Activated naive CD4-positive, alpha-beta T cell treated with anti-CD3 and anti-CD28 coated beads, Interleukin-2, amount 50 U/mL, for 24 hours (primary cell): ENCODE results near the gene CFAP69.

Experiments used
- H3K27ac Mint-ChIP-seq: one replicate; pipeline ENCODE4 v1.8.0; 2021; ENCODE audit warnings: mild to moderate bottlenecking, mixed read lengths
- H3K27me3 Mint-ChIP-seq: one replicate; pipeline ENCODE4 v1.8.0; 2021; ENCODE audit warnings: mixed read lengths
- H3K36me3 Mint-ChIP-seq: one replicate; pipeline ENCODE4 v1.8.0; 2021; ENCODE audit warnings: mixed read lengths
- H3K4me1 Mint-ChIP-seq: one replicate; pipeline ENCODE4 v1.8.0; 2021; ENCODE audit warnings: mixed read lengths
- H3K4me3 Mint-ChIP-seq: one replicate; pipeline ENCODE4 v1.8.0; 2021; ENCODE audit warnings: mild to moderate bottlenecking, mixed read lengths
- H3K9me3 Mint-ChIP-seq: one replicate; pipeline ENCODE4 v1.8.0; 2021; ENCODE audit warnings: mixed read lengths

The CFAP69 gene, protein sequence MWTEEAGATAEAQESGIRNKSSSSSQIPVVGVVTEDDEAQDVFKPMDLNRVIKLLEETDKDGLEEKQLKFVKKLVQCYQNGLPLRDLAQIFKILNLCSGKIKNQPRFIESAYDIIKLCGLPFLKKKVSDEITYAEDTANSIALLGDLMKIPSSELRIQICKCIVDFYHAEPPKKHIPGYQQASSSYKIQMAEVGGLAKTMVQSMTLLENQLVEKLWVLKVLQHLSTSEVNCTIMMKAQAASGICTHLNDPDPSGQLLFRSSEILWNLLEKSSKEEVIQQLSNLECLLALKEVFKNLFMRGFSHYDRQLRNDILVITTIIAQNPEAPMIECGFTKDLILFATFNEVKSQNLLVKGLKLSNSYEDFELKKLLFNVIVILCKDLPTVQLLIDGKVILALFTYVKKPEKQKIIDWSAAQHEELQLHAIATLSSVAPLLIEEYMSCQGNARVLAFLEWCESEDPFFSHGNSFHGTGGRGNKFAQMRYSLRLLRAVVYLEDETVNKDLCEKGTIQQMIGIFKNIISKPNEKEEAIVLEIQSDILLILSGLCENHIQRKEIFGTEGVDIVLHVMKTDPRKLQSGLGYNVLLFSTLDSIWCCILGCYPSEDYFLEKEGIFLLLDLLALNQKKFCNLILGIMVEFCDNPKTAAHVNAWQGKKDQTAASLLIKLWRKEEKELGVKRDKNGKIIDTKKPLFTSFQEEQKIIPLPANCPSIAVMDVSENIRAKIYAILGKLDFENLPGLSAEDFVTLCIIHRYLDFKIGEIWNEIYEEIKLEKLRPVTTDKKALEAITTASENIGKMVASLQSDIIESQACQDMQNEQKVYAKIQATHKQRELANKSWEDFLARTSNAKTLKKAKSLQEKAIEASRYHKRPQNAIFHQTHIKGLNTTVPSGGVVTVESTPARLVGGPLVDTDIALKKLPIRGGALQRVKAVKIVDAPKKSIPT

GRCh38 chr7:90244909-90245851 lies at the start of gene CFAP69:
Gene CFAP69, plus strand, starts transcription at chr7:90245174. Its CDS starts 251 bp downstream, at chr7:90245425.
- H3K9me3 Mint-ChIP-seq, result no peaks in the 10 kb centered on the region
- peak within 1 kb of the TSS; percentile 62 for H3K27ac Mint-ChIP-seq
- H3K27me3 Mint-ChIP-seq, result peaks cover 24% of the 10 kb centered on the region

GRCh38 chr7:90201500-90202195 lies 43.3 kb upstream of the CFAP69 start:
- Mint-ChIP-seq H3K4me3 (no peak overlapping the region), H3K27ac (no peak overlapping the region), H3K27me3 (peaks cover 3% of the 10 kb centered on the region), H3K36me3 (no peaks in the 10 kb centered on the region), H3K9me3 (peaks cover 4% of the 10 kb centered on the region), H3K4me1 (no peaks in the 10 kb centered on the region)

More at GRCh38 chr7:90244909-90245851, at the start of gene CFAP69:
- Mint-ChIP-seq H3K4me3 (peak within 1 kb of the TSS; percentile 90), H3K4me1 (peaks cover 20% of the 10 kb centered on the region), H3K36me3 (peaks cover 1% of the 10 kb centered on the region)

DNA sequence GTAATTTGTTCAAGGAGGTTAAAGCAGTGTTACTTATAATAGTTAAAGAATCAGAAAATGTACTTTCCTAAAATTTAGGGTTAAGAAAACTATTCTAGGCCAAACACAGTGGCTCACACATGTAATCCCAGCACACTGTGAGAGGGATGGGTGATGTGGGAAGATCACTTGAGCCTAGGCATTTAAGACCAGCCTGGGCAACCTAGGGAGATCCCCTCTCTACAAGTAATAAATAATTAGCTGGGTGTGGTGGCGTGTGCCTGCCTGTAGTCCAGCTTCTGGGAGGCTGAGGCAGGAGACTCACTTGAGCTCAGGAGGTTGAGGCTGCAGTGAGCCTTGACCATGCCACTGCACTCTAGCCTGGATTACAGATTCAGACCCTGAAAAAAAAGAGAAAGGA lies 37.0 kb upstream of the CFAP69 start:
- no peak overlapping the region for H3K4me3 Mint-ChIP-seq
- no peak overlapping the region for H3K27ac Mint-ChIP-seq
- no peaks in the 10 kb centered on the region for H3K36me3 Mint-ChIP-seq
- H3K27me3 Mint-ChIP-seq, result peaks cover 14% of the 10 kb centered on the region
- H3K4me1 Mint-ChIP-seq, result peaks cover 5% of the 10 kb centered on the region
- H3K9me3 Mint-ChIP-seq, result peaks cover 4% of the 10 kb centered on the region

GRCh38 chr7:90209776-90210175 lies 35.2 kb upstream of the CFAP69 start:
- Mint-ChIP-seq H3K27ac (no peak overlapping the region), H3K36me3 (no peaks in the 10 kb centered on the region), H3K27me3 (peaks cover 14% of the 10 kb centered on the region), H3K4me1 (peaks cover 5% of the 10 kb centered on the region), H3K9me3 (peaks cover 4% of the 10 kb centered on the region), H3K4me3 (no peak overlapping the region)

DNA sequence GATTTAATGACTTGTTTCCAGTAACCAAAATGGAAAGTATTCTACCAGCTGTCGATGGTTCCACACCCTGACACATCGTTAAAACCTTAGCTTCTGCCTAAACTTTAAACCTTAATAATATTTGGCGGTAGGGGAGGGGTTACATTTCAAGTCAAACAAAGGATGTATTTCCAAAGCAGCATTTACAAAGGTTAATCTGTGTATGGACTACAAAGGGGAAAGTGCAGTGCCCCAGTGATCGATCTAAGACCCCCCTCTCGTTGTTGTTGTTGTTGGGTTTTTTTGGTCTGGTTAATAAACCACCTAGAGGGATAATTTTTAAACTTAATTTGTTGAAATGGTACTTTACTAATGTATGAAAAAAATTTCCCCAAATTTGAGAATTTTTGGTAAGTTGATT lies 34.5 kb upstream of the CFAP69 start:
- H3K27ac Mint-ChIP-seq, result no peak overlapping the region
- H3K9me3 Mint-ChIP-seq, result peaks cover under 1% of the 10 kb centered on the region
- peaks cover 5% of the 10 kb centered on the region for H3K4me1 Mint-ChIP-seq
- no peaks in the 10 kb centered on the region for H3K36me3 Mint-ChIP-seq
- H3K4me3 Mint-ChIP-seq, result no peak overlapping the region
- H3K27me3 Mint-ChIP-seq, result peaks cover 14% of the 10 kb centered on the region

- H3K27me3 Mint-ChIP-seq, result peaks cover 14% of the 10 kb centered on the region
- no peak overlapping the region for H3K27ac Mint-ChIP-seq
- no peaks in the 10 kb centered on the region for H3K36me3 Mint-ChIP-seq
- H3K4me3 Mint-ChIP-seq, result peak overlapping the region; percentile 20
- H3K9me3 Mint-ChIP-seq, result no peaks in the 10 kb centered on the region
- peaks cover 5% of the 10 kb centered on the region for H3K4me1 Mint-ChIP-seq
These were observed 34.0 kb upstream of the CFAP69 start for GRCh38 chr7:90210981-90211380.

GRCh38 chr7:90211391-90212148 lies 33.4 kb upstream of the CFAP69 start, which contains the start of gene STEAP2:
Gene STEAP2, plus strand, starts transcription at chr7:90211740. Its CDS starts 13,343 bp downstream, at chr7:90225083.
- no peaks in the 10 kb centered on the region for H3K36me3 Mint-ChIP-seq
- no peaks in the 10 kb centered on the region for H3K9me3 Mint-ChIP-seq
- H3K4me1 Mint-ChIP-seq, result peaks cover 5% of the 10 kb centered on the region
- H3K27ac Mint-ChIP-seq, result no peak within 1 kb of the TSS
- H3K4me3 Mint-ChIP-seq, result peak within 1 kb of the TSS; percentile 40
- peaks cover 14% of the 10 kb centered on the region for H3K27me3 Mint-ChIP-seq

DNA sequence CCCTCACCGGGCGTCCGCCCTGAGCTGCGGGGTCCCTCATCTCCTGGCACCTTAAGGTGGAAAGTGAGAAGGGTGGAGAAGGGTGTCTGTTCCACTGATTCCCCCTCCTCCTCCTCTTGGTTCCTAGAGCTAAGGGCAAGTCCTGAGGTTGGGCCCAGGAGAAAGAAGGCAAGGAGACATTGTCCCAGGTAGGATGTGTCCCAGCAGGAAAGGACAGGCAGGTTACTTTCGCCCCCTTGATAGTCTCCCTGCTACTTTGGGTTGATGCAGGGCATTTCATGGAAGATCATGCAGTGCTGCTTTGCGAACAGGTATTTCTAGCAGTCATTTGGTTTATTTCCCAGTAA lies 32.9 kb upstream of the CFAP69 start:
- H3K27ac Mint-ChIP-seq, result no peak overlapping the region
- peaks cover 14% of the 10 kb centered on the region for H3K27me3 Mint-ChIP-seq
- H3K36me3 Mint-ChIP-seq, result no peaks in the 10 kb centered on the region
- H3K9me3 Mint-ChIP-seq, result peaks cover under 1% of the 10 kb centered on the region
- no peak overlapping the region for H3K4me3 Mint-ChIP-seq
- peaks cover 5% of the 10 kb centered on the region for H3K4me1 Mint-ChIP-seq

- no peak overlapping the region for H3K27ac Mint-ChIP-seq
- no peak overlapping the region for H3K4me3 Mint-ChIP-seq
- H3K4me1 Mint-ChIP-seq, result peaks cover 5% of the 10 kb centered on the region
- peaks cover 4% of the 10 kb centered on the region for H3K9me3 Mint-ChIP-seq
- H3K27me3 Mint-ChIP-seq, result peaks cover 11% of the 10 kb centered on the region
- H3K36me3 Mint-ChIP-seq, result no peaks in the 10 kb centered on the region
These were observed 31.5 kb upstream of the CFAP69 start for GRCh38 chr7:90213521-90213920.

DNA sequence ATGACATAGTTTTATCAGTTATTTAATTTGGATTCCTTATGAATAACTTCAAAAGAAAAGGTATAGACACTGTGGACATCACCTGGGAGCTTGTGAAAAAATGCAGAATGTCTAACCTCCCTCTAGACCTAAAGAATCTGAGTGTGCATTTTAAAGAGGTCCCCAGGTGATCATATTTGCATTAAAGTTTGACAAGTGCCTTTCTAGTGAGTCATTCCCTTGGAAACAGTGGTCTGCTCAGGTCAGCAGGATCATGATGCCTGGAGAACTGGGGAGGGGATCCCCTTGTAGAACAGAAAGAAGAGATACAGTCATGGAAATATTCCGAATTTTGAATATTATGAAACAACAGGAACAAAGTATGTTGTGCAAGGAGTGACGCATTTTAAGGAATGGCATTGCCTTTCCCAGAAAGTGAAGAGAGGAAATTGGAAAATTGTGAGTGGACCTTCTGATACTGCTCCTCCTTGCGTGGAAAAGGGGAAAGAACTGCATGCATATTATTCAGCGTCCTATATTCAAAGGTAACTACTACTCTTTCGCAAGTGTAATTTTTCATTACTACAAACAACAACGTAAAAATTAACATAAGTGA lies 28.8 kb upstream of the CFAP69 start:
- H3K27me3 Mint-ChIP-seq, result peaks cover 11% of the 10 kb centered on the region
- H3K36me3 Mint-ChIP-seq, result no peaks in the 10 kb centered on the region
- peaks cover 4% of the 10 kb centered on the region for H3K9me3 Mint-ChIP-seq
- H3K4me1 Mint-ChIP-seq, result peaks cover under 1% of the 10 kb centered on the region
- H3K27ac Mint-ChIP-seq, result no peak overlapping the region
- H3K4me3 Mint-ChIP-seq, result no peak overlapping the region

GRCh38 chr7:90216771-90217170 lies 28.2 kb upstream of the CFAP69 start:
- peaks cover 12% of the 10 kb centered on the region for H3K27me3 Mint-ChIP-seq
- no peak overlapping the region for H3K4me3 Mint-ChIP-seq
- no peak overlapping the region for H3K27ac Mint-ChIP-seq
- H3K36me3 Mint-ChIP-seq, result no peaks in the 10 kb centered on the region
- no peaks in the 10 kb centered on the region for H3K4me1 Mint-ChIP-seq
- peaks cover 4% of the 10 kb centered on the region for H3K9me3 Mint-ChIP-seq

GRCh38 chr7:90222390-90222789 lies 22.6 kb upstream of the CFAP69 start:
- Mint-ChIP-seq H3K4me1 (no peaks in the 10 kb centered on the region), H3K27me3 (peaks cover 20% of the 10 kb centered on the region), H3K27ac (no peak overlapping the region), H3K4me3 (no peak overlapping the region), H3K36me3 (no peaks in the 10 kb centered on the region), H3K9me3 (peaks cover 1% of the 10 kb centered on the region)

DNA sequence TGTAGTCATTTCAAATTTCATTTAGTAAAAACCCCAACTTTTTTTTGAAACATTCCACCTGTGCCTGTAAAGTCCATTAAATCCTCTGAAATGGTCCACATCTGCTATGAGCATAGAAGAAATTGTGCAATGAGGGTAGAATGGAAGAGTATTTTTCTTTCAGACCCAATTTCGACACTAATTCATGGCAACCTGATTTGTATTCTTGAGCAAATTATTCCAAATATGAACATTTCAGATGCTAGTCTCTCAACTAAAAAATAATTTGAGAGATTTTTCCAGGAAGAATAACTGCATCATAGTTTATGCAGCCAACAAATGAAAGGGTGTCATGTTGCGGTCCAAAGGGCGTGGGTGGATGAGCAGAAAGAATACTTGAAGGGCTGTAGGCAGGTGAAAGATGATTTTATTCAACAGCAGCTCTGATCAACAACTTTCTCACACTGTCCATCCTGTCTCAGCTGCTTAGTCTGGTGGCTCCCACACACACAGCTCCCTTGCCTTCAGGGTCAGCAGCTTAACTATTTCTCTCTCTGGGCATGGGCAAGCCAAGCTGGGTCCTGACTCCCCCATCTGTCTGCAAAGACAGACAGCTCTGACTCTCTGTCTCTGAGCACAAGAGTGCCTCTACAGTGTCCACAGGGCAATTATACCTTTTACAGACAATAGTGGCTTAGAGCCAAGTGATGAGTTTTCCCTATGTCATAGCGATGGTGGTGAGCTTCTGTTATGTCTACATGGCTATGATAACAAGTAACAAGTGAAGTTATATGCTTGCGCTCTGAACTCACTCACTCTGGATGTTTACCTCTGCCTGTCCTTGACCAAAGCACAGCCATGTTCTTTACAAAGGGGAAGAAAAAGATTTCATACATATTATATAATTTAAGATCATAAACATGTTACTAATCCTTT lies 21.9 kb upstream of the CFAP69 start:
- Mint-ChIP-seq H3K4me3 (no peak overlapping the region), H3K27ac (no peak overlapping the region), H3K4me1 (no peaks in the 10 kb centered on the region), H3K27me3 (peaks cover 22% of the 10 kb centered on the region), H3K36me3 (no peaks in the 10 kb centered on the region), H3K9me3 (no peaks in the 10 kb centered on the region)
